HepG2 (cell line): ENCODE data around the gene KDM6B. TPM values are rescaled to one million over a fixed set of nuclear protein-coding genes. Genes with fewer than 3 reads are reported as not detected.

Experiments
- MED1 ChIP-seq: sonication (generic); formaldehyde crosslinking; IDR thresholded peaks from 2 replicates; pipeline ENCODE4 v1.4.0; 2020; ENCODE audit warnings: missing genetic modification reagents
- RFX1 ChIP-seq: fragments of 450-650 bp; IDR thresholded peaks from 2 replicates; pipeline ENCODE4 v1.6.1; 2017
- ZFX ChIP-seq: sonication (generic); formaldehyde crosslinking; IDR thresholded peaks from 2 replicates; pipeline ENCODE4 v1.4.0; 2020; ENCODE audit warnings: mild to moderate bottlenecking, low read depth, missing genetic modification reagents, moderate library complexity
- ZNF263 ChIP-seq: sonication (generic); formaldehyde crosslinking; IDR thresholded peaks from 2 replicates; pipeline ENCODE4 v1.4.0; 2020; ENCODE audit warnings: missing genetic modification reagents
- polyA plus RNA-seq, 8 experiments: library from polyadenylated mRNA; depleted of rRNA in 3 of 8; stranded (reverse) in 7 of 8; unstranded in 1 of 8; fragments of >200 nt; fragmentation: Illumina TruSeq in 4 of 8; extraction: Trizol in 4 of 8; gene quantifications; 2 replicates each; pipeline versions ENCODE4 v1.2.1 to v1.2.3, GENCODE V29; 2011 to 2016; ENCODE audit warnings: low read depth in 4 of 8, missing spikeins in 1 of 8, mixed read lengths in 1 of 8; ENCODE audit not compliant: insufficient read depth in 1 of 8
- total RNA-seq, 5 experiments: library from RNA; depleted of rRNA; stranded (reverse); fragments of >200 nt; fragmentation: Illumina TruSeq; extraction: Trizol; gene quantifications; 2 replicates each; pipeline ENCODE4 v1.2.3, GENCODE V29; 2016; ENCODE audit warnings: low read depth in 1 of 5
- TF ChIP-seq, protein P1 (sequence below): sonication (generic); formaldehyde crosslinking; IDR thresholded peaks from 2 replicates; pipeline ENCODE4 v1.4.0; 2020; ENCODE audit warnings: missing genetic modification reagents, borderline replicate concordance
- TF ChIP-seq, protein P2 (sequence below): sonication (generic); formaldehyde crosslinking; IDR thresholded peaks from 2 replicates; pipeline ENCODE4 v1.4.0; 2020; ENCODE audit warnings: mild to moderate bottlenecking, missing genetic modification reagents, borderline replicate concordance
- TF ChIP-seq, protein P3 (sequence below): IDR thresholded peaks from 2 replicates; pipeline ENCODE4 v1.6.1; 2018; ENCODE audit warnings: missing genetic modification reagents
- TF ChIP-seq, protein P4 (sequence below): sonication (generic); formaldehyde crosslinking; conservative IDR thresholded peaks from 2 replicates; pipeline ENCODE4 v1.4.0; 2020; ENCODE audit warnings: mild to moderate bottlenecking, missing genetic modification reagents, moderate library complexity

The KDM6B gene
- total and polyA plus RNA-seq, 2 of the 13 experiments (the other 11 are each of a cell fraction or from before 2014, with no cell fraction given): 1.3 to 2.1 TPM

DNA sequence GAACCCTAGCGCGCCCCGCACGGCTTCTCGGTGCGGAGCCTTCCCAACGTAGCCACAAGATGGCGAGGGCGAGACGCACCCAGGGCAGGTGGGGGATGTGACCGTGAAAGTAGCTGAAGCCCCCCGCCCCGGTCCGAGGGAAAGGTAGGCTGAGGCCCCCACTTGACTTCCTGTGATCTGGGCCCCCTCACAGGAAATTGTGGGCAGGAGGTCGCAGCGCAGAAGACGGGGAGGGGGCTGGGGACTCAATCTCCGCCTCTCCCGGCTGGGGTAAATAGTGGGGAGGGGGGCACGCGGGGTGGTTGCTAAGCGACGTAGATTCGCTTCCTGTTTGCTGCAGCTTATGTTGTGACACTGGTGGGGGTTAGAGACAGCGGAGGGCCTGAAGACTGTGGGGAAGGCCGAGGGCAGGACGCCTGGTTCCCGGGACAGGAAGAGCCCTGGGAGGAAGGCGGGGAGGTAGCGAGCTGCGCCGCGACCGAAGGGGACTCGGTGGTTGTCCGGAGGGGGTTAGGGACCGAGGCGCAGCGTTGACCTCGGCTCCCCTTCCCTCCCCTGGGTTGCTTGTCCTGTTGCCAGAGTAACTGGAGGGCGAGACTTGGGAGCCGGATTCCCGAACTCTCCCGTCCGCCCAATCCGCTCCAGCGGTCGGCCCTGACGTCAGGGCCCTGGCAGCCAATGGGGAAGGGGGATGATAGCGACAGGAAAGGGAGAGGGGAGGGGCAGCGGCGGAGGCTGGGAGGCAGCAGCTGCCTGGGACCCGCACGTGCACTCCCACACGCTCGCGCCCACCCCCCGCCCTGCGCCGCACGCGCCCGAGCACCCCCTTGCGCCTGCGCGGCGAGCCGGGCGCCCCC, 1.2 kb downstream of the KDM6B start (continued):
- TF ChIP-seq, protein P1, sequence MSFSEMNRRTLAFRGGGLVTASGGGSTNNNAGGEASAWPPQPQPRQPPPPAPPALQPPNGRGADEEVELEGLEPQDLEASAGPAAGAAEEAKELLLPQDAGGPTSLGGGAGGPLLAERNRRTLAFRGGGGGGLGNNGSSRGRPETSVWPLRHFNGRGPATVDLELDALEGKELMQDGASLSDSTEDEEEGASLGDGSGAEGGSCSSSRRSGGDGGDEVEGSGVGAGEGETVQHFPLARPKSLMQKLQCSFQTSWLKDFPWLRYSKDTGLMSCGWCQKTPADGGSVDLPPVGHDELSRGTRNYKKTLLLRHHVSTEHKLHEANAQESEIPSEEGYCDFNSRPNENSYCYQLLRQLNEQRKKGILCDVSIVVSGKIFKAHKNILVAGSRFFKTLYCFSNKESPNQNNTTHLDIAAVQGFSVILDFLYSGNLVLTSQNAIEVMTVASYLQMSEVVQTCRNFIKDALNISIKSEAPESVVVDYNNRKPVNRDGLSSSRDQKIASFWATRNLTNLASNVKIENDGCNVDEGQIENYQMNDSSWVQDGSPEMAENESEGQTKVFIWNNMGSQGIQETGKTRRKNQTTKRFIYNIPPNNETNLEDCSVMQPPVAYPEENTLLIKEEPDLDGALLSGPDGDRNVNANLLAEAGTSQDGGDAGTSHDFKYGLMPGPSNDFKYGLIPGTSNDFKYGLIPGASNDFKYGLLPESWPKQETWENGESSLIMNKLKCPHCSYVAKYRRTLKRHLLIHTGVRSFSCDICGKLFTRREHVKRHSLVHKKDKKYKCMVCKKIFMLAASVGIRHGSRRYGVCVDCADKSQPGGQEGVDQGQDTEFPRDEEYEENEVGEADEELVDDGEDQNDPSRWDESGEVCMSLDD (CRISPR knock-in tag): 0 out of 2 replicates have a peak, but pooled peaks have one; percentile 50
- TF ChIP-seq, protein P2, sequence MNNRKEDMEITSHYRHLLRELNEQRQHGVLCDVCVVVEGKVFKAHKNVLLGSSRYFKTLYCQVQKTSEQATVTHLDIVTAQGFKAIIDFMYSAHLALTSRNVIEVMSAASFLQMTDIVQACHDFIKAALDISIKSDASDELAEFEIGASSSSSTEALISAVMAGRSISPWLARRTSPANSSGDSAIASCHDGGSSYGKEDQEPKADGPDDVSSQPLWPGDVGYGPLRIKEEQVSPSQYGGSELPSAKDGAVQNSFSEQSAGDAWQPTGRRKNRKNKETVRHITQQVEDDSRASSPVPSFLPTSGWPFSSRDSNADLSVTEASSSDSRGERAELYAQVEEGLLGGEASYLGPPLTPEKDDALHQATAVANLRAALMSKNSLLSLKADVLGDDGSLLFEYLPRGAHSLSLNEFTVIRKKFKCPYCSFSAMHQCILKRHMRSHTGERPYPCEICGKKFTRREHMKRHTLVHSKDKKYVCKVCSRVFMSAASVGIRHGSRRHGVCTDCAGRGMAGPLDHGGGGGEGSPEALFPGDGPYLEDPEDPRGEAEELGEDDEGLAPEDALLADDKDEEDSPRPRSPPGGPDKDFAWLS (CRISPR knock-in tag): no peak
- peak; percentile 57 for TF ChIP-seq MED1 (CRISPR knock-in tag)
- TF ChIP-seq, protein P3, sequence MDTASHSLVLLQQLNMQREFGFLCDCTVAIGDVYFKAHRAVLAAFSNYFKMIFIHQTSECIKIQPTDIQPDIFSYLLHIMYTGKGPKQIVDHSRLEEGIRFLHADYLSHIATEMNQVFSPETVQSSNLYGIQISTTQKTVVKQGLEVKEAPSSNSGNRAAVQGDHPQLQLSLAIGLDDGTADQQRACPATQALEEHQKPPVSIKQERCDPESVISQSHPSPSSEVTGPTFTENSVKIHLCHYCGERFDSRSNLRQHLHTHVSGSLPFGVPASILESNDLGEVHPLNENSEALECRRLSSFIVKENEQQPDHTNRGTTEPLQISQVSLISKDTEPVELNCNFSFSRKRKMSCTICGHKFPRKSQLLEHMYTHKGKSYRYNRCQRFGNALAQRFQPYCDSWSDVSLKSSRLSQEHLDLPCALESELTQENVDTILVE (CRISPR knock-in tag): 0 out of 2 replicates have a peak, but pooled peaks have one; percentile 10
- TF ChIP-seq ZFX (CRISPR knock-in tag): peak; percentile 60; the same call in 1 of the 2 replicates
- TF ChIP-seq, protein P4, sequence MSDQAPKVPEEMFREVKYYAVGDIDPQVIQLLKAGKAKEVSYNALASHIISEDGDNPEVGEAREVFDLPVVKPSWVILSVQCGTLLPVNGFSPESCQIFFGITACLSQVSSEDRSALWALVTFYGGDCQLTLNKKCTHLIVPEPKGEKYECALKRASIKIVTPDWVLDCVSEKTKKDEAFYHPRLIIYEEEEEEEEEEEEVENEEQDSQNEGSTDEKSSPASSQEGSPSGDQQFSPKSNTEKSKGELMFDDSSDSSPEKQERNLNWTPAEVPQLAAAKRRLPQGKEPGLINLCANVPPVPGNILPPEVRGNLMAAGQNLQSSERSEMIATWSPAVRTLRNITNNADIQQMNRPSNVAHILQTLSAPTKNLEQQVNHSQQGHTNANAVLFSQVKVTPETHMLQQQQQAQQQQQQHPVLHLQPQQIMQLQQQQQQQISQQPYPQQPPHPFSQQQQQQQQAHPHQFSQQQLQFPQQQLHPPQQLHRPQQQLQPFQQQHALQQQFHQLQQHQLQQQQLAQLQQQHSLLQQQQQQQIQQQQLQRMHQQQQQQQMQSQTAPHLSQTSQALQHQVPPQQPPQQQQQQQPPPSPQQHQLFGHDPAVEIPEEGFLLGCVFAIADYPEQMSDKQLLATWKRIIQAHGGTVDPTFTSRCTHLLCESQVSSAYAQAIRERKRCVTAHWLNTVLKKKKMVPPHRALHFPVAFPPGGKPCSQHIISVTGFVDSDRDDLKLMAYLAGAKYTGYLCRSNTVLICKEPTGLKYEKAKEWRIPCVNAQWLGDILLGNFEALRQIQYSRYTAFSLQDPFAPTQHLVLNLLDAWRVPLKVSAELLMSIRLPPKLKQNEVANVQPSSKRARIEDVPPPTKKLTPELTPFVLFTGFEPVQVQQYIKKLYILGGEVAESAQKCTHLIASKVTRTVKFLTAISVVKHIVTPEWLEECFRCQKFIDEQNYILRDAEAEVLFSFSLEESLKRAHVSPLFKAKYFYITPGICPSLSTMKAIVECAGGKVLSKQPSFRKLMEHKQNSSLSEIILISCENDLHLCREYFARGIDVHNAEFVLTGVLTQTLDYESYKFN (CRISPR knock-in tag): peak; percentile 47
- TF ChIP-seq ZNF263 (CRISPR knock-in tag): peak; percentile 45; the same call in 1 of the 2 replicates
- TF ChIP-seq RFX1: peak; percentile 95
- TF ChIP-seq, all 625 proteins: peak for 172
